NCI-H510A treated with DMSO at 0.1 percent for 48 hours (cell line): ENCODE data around the gene MANF.

Experiments
- DNase-seq: peaks from one replicate; lab custom pipeline; 2025; lab: John Stamatoyannopoulos, UW

MANF gene

GRCh38 chr3:51390246-51391074 lies 5.4 kb downstream of the MANF start:
- DNase-seq, result no peak

GRCh38 chr3:51391075-51391565 lies 6.0 kb downstream of the MANF start, which contains the start of gene RBM15B:
Gene RBM15B (plus strand): TSS chr3:51391285. CDS start chr3:51391400, 115 bp downstream.
- peak; percentile 70 for DNase-seq

GRCh38 chr3:51391566-51392354 lies 6.7 kb downstream of the MANF start:
- no peak for DNase-seq

GRCh38 chr3:51392355-51393133 lies 7.5 kb downstream of the MANF start:
- no peak for DNase-seq

GRCh38 chr3:51393134-51393495 lies 8.0 kb downstream of the MANF start:
- DNase-seq, result no peak

- no peak for DNase-seq
These were observed 8.5 kb downstream of the MANF start for GRCh38 chr3:51393564-51393963.

GRCh38 chr3:51394541-51394940 lies 9.4 kb downstream of the MANF start:
- DNase-seq, result no peak

- no peak for DNase-seq
These were observed 10.6 kb downstream of the MANF start for GRCh38 chr3:51395493-51396213.

- DNase-seq, result no peak
These were observed 11.3 kb downstream of the MANF start for GRCh38 chr3:51396401-51396800.

- DNase-seq, result no peak
These were observed 12.3 kb downstream of the MANF start for GRCh38 chr3:51397392-51397791.

GRCh38 chr3:51398595-51399310 lies 13.7 kb downstream of the MANF start:
- no peak for DNase-seq

- no peak for DNase-seq
These were observed 15.1 kb downstream of the MANF start for GRCh38 chr3:51400166-51400565.

- DNase-seq, result no peak
These were observed 16.6 kb downstream of the MANF start for GRCh38 chr3:51401735-51402134.

GRCh38 chr3:51403675-51404074 lies 18.6 kb downstream of the MANF start:
- no peak for DNase-seq

- DNase-seq, result no peak
These were observed 22.9 kb downstream of the MANF start for GRCh38 chr3:51408021-51408420.

- DNase-seq, result no peak
These were observed 23.7 kb downstream of the MANF start for GRCh38 chr3:51408813-51409212.

GRCh38 chr3:51422211-51422610 lies 37.1 kb downstream of the MANF start:
- DNase-seq, result no peak

GRCh38 chr3:51426921-51427320 lies 41.8 kb downstream of the MANF start:
- no peak for DNase-seq

- DNase-seq, result no peak
These were observed 44.0 kb downstream of the MANF start for GRCh38 chr3:51429138-51429537.

GRCh38 chr3:51434110-51434509 lies 49.0 kb downstream of the MANF start:
- no peak for DNase-seq

- peak; percentile 25 for DNase-seq
These were observed 49.7 kb downstream of the MANF start for GRCh38 chr3:51434746-51435327.
